GM12878 (cell line): ENCODE data around the gene LDHAL6A. TPM values are rescaled to one million over a fixed set of nuclear protein-coding genes. Genes with fewer than 3 reads are reported as not detected.

Experiments used
- ATAC-seq: fragments of 200-7000 bp; cut with Tn5 transposase; 3 replicates; pipeline ENCODE4 v1.9.1; 2020; ENCODE audit warnings: mild to moderate bottlenecking, moderate library complexity
- BruUV-seq: library from RNA; stranded (reverse); fragments of 400-500 nt; replicated peaks from 2 replicates; lab custom pipeline; 2021; lab: Mats Ljungman, UMichigan
- CTCF ChIA-PET: fragments of 300-600 bp; sonication (Branson Sonifier 250); formaldehyde crosslinking; extraction: SDS; loops from one replicate; lab custom pipeline; 2021; ENCODE audit warnings: inconsistent platforms; lab: Yijun Ruan, JAX
- POLR2A ChIA-PET: fragments of 350-600 bp; formaldehyde crosslinking; extraction: SDS; loops from one replicate; lab custom pipeline; 2021; ENCODE audit warnings: inconsistent platforms; lab: Charles Lee
- RAD21 ChIA-PET: fragments of 300-600 bp; sonication (Branson Sonifier 250); formaldehyde crosslinking; loops from one replicate; lab custom pipeline; 2023; ENCODE audit warnings: antibody characterized with exemption; ENCODE audit not compliant: unreplicated experiment; lab: Charles Lee
- SMC1A ChIA-PET: fragments of 300-600 bp; sonication (Branson Sonifier 250); formaldehyde crosslinking; loops from one replicate; lab custom pipeline; 2023; ENCODE audit not compliant: unreplicated experiment, uncharacterized antibody; lab: Charles Lee
- DNase-seq: peaks from one replicate; pipeline ENCODE4 v3.0.0-alpha.2; 2011; ENCODE audit warnings: low read depth, low spot score
- FAIRE-seq: peaks from 3 replicates; lab custom pipeline; 2011; peaks lifted over from hg19 to GRCh38; lab: Jason Lieb, UNC
- H2AFZ ChIP-seq: 2 replicates; pipeline ENCODE4 v1.6.0; 2011; ENCODE audit warnings: low read depth, low read length, control low read depth; ENCODE audit not compliant: control insufficient read depth
- H3K27ac ChIP-seq: 2 replicates; pipeline ENCODE4 v1.5.1; 2011; ENCODE audit warnings: control low read depth; ENCODE audit not compliant: control insufficient read depth, insufficient read depth
- H3K27me3 ChIP-seq, 2 experiments: replicated peaks in 1 of 2; 2 replicates each; pipeline versions ENCODE4 v1.6.0 to v1.6.1; 2011; ENCODE audit warnings: low read length in 1 of 2; ENCODE audit not compliant: control insufficient read depth in 2 of 2, insufficient read depth in 2 of 2
- H3K36me3 ChIP-seq, 2 experiments: 2 replicates each; pipeline ENCODE4 v1.5.1; 2011; ENCODE audit warnings: low read length in 1 of 2; ENCODE audit not compliant: control insufficient read depth in 2 of 2, insufficient read depth in 2 of 2
- H3K4me1 ChIP-seq: 2 replicates; pipeline ENCODE4 v1.6.1; 2011; ENCODE audit warnings: mild to moderate bottlenecking, low read length, moderate library complexity, mixed read lengths; ENCODE audit not compliant: control insufficient read depth, insufficient read depth
- H3K4me2 ChIP-seq: 2 replicates; pipeline ENCODE4 v1.6.0; 2011; ENCODE audit warnings: control low read depth; ENCODE audit not compliant: control insufficient read depth, insufficient read depth
- H3K4me3 ChIP-seq: fragments of 200-600 bp; sonication (generic); 2 replicates; pipeline ENCODE4 v1.5.1; 2016
- H3K79me2 ChIP-seq: 2 replicates; pipeline ENCODE4 v1.6.0; 2011; ENCODE audit warnings: low read length; ENCODE audit not compliant: control insufficient read depth, insufficient read depth
- H3K9ac ChIP-seq: 2 replicates; pipeline ENCODE4 v1.8.0; 2011; ENCODE audit warnings: low read length, control low read depth, mixed read lengths; ENCODE audit not compliant: control insufficient read depth, insufficient read depth
- H3K9me3 ChIP-seq: replicated peaks from 3 replicates; pipeline ENCODE4 v1.5.1; 2011; ENCODE audit warnings: mild to moderate bottlenecking, low read length; ENCODE audit not compliant: control insufficient read depth, insufficient read depth
- H4K20me1 ChIP-seq: 2 replicates; pipeline ENCODE4 v1.6.0; 2011; ENCODE audit not compliant: control insufficient read depth, insufficient read depth
- CEBPZ ChIP-seq: fragments of 150-350 bp; IDR thresholded peaks from 2 replicates; pipeline ENCODE4 v1.6.1; 2016; ENCODE audit warnings: low read depth, low read length
- EP300 ChIP-seq, 2 experiments: fragments of 150-350 bp in 1 of 2; IDR thresholded peaks; 2 replicates each; pipeline ENCODE4 v1.6.1; 2011 to 2012; ENCODE audit warnings: low read depth in 2 of 2, low read length in 2 of 2, borderline replicate concordance in 1 of 2, improper control_type of control experiment in 1 of 2, inconsistent platforms in 1 of 2; ENCODE audit not compliant: control insufficient read depth in 1 of 2
- HDAC6 ChIP-seq: fragments of 200-600 bp; sonication (generic); IDR thresholded peaks from one replicate; pipeline ENCODE4 v1.8.0; 2017; ENCODE audit warnings: antibody characterized with exemption; ENCODE audit not compliant: unreplicated experiment
- KDM1A ChIP-seq: fragments of 200-600 bp; sonication (generic); IDR thresholded peaks from 2 replicates; pipeline ENCODE4 v1.6.1; 2016; ENCODE audit warnings: borderline replicate concordance
- LARP7 ChIP-seq: fragments of 450-650 bp; IDR thresholded peaks from 2 replicates; pipeline ENCODE4 v1.6.1; 2017; ENCODE audit warnings: mild to moderate bottlenecking
- PKNOX1 ChIP-seq: fragments of 450-650 bp; IDR thresholded peaks from 2 replicates; pipeline ENCODE4 v1.6.1; 2016; ENCODE audit warnings: mild to moderate bottlenecking
- RAD51 ChIP-seq: fragments of 450-650 bp; IDR thresholded peaks from 2 replicates; pipeline ENCODE4 v1.6.1; 2016; ENCODE audit warnings: moderate library complexity, mild to moderate bottlenecking, inconsistent platforms
- RELA ChIP-seq: fragments of 450-650 bp; IDR thresholded peaks from 2 replicates; pipeline ENCODE4 v1.8.0; 2014; ENCODE audit warnings: borderline replicate concordance; ENCODE audit not compliant: partially characterized antibody
- RELB ChIP-seq: fragments of 450-650 bp; IDR thresholded peaks from 2 replicates; pipeline ENCODE4 v1.6.1; 2017; ENCODE audit warnings: low read depth, mild to moderate bottlenecking, moderate library complexity
- RUNX3 ChIP-seq: IDR thresholded peaks from 2 replicates; pipeline ENCODE4 v1.6.1; 2012; ENCODE audit warnings: low read length, inconsistent platforms
- SIN3A ChIP-seq: IDR thresholded peaks from 2 replicates; pipeline ENCODE4 v1.6.1; 2012; ENCODE audit warnings: low read depth, low read length, improper control_type of control experiment
- SUZ12 ChIP-seq: fragments of 200-600 bp; sonication (generic); IDR thresholded peaks from one replicate; pipeline ENCODE4 v1.6.1; 2018; ENCODE audit warnings: antibody characterized with exemption, mild to moderate bottlenecking; ENCODE audit not compliant: unreplicated experiment
- TAF1 ChIP-seq: IDR thresholded peaks from 2 replicates; pipeline ENCODE4 v1.6.1; 2011; ENCODE audit warnings: mild to moderate bottlenecking, low read depth, low read length, borderline replicate concordance
- ZNF274 ChIP-seq: IDR thresholded peaks from one replicate; pipeline ENCODE4 v1.8.0; 2011; ENCODE audit not compliant: insufficient read length, insufficient read depth
- ZNF592 ChIP-seq: fragments of 450-650 bp; IDR thresholded peaks from 2 replicates; pipeline ENCODE4 v1.6.1; 2017; ENCODE audit warnings: mild to moderate bottlenecking, moderate library complexity
- ZNF622 ChIP-seq: fragments of 450-650 bp; IDR thresholded peaks from 2 replicates; pipeline ENCODE4 v1.6.1; 2017; ENCODE audit warnings: mild to moderate bottlenecking, inconsistent platforms
- WGBS: methylation state at CpG from one replicate; pipeline ENCODE4 v1.1.6; 2016; ENCODE audit warnings: low lambda C conversion rate; ENCODE audit not compliant: insufficient replicate concordance, insufficient coverage; ENCODE audit errors: missing lambda C conversion rate; 5-methylcytosine and 5-hydroxymethylcytosine counted together
- in situ Hi-C: fragments of 300-500 bp; cut with MboI; formaldehyde crosslinking; loops from 9 replicates; pipeline ENCODE4 v1.14.3; 2018; ENCODE audit warnings: mixed read lengths
- intact Hi-C: fragments of 100-400 bp; cut with micrococcal nuclease; formaldehyde crosslinking; loops from one replicate; pipeline ENCODE4 v1.14.2; 2022; ENCODE audit not compliant: unreplicated experiment
- polyA plus RNA-seq, 11 experiments: library from polyadenylated mRNA; depleted of rRNA in 4 of 11; unstranded in 6 of 11; stranded (reverse) in 5 of 11; fragments of >200 nt; fragmentation: Nextera tagmentation in 4 of 11; fragmentation: Illumina TruSeq in 1 of 11; extraction: Ambion mirVana in 4 of 11; extraction: Trizol in 1 of 11; gene quantifications; 1 replicate in 1 of 11; 2 replicates in 10 of 11; pipeline versions ENCODE4 v1.2.1 to v1.2.3, GENCODE V29; 2011 to 2016; ENCODE audit warnings: inconsistent platforms in 2 of 11, missing spikeins in 2 of 11, low read depth in 1 of 11
- total RNA-seq, 4 experiments: library from RNA; depleted of rRNA in 3 of 4; stranded (reverse); fragments of >200 nt in 3 of 4; fragmentation: Illumina TruSeq in 1 of 4; extraction: Trizol in 1 of 4; gene quantifications; 2 replicates each; pipeline versions ENCODE4 v1.2.1 to v1.2.3, GENCODE V29; 2013 to 2021

Gene LDHAL6A
- total and polyA plus RNA-seq, 10 of the 15 experiments (the other 5 are each of a cell fraction or from before 2014, with no cell fraction given): 0.03 to 0.11 (median 0.09) TPM; not detected in 7

- WGBS: 86% methylated on average over 4 of the region's 4 CpGs
- FAIRE-seq (no peak), ATAC-seq (no peak), DNase-seq (no peak)
- ChIA-PET SMC1A (no interaction called here), RAD21 (no interaction called here), CTCF (no interaction called here), POLR2A (no interaction called here)
- H3K4me1 ChIP-seq: peaks cover 3% of the 10 kb centered on the region; the same call in 1 of the 2 replicates
- H4K20me1 ChIP-seq: no peaks in the 10 kb centered on the region
- H3K4me2 ChIP-seq: no peak overlapping the region
- in situ Hi-C loops (no loop called here), intact Hi-C loops (no loop called here)
- BruUV-seq: no TSS peak
- no peaks in the 10 kb centered on the region for H3K79me2 ChIP-seq
- H3K27me3 ChIP-seq: no peaks in the 10 kb centered on the region
- H2AFZ ChIP-seq: no peak overlapping the region
- H3K9ac ChIP-seq: no peak overlapping the region
- H3K27ac ChIP-seq: no peak overlapping the region
- H3K36me3 ChIP-seq: no peaks in the 10 kb centered on the region
- no peaks in the 10 kb centered on the region for H3K9me3 ChIP-seq
- H3K4me3 ChIP-seq: no peak overlapping the region
- no peak for TF ChIP-seq SUZ12
- TF ChIP-seq CEBPZ: no peak
- TF ChIP-seq ZNF274: no peak
- TF ChIP-seq RAD51: no peak
- no peak for TF ChIP-seq ZNF622
- no peak for TF ChIP-seq LARP7
- TF ChIP-seq TAF1: no peak
- no peak for TF ChIP-seq SIN3A
- no peak for TF ChIP-seq KDM1A
- TF ChIP-seq PKNOX1: no peak
- no peak for TF ChIP-seq RELB
- no peak for TF ChIP-seq EP300 (IDR thresholded peaks at IDR 0.05; ENCODE audit: borderline replicate concordance in 1 of 2, control insufficient read depth in 1 of 2, low read depth in 2 of 2, low read length in 2 of 2)
- TF ChIP-seq RUNX3: no peak
- TF ChIP-seq ZNF592: no peak
- no peak for TF ChIP-seq RELA
- no peak for TF ChIP-seq HDAC6
Observed at GRCh38 chr11:18459634-18460033, 4.0 kb downstream of the LDHAL6A start.
